ENCODE measurements around the gene CIAO3. TPM values are rescaled to one million over a fixed set of nuclear protein-coding genes. Genes with fewer than 3 reads are reported as not detected.

CIAO3 gene
- total and polyA plus RNA-seq, 10 of the 15 experiments (the other 5 are each of a cell fraction or from before 2014, with no cell fraction given), result 1.4 to 37.5 (median 30.8) TPM

- ChIA-PET SMC1A (ENCODE audit: uncharacterized antibody, unreplicated experiment) (interaction anchor here (0.7 to 2.1 kb wide), 7 partner anchors 9 to 392 kb away, joined by 3 to 12 read pairs (median 3); partner anchors contain the start of genes ANTKMT, CCDC78, CHTF18 and RPUSD1), RAD21 (ENCODE audit: unreplicated experiment) (interaction anchor here (0.6 to 1.5 kb wide), 7 partner anchors 13 to 1158 kb away, joined by 3 to 10 read pairs (median 3); partner anchors contain the start of genes CHTF18 and RPUSD1), CTCF (interaction anchor here (0.5 to 2.2 kb wide), 19 partner anchors 8 to 392 kb away, joined by 3 to 32 read pairs (median 4); partner anchors contain the start of genes CCDC78, CHTF18, CIAO3 and HAGHL), POLR2A (no interaction called here)
- BruUV-seq (replicated peaks), result no TSS peak
- DNase-seq (ENCODE audit: low read depth, low spot score) (no peak), ATAC-seq (peak; percentile 88), FAIRE-seq (peak; percentile 95)
- Histone ChIP-seq H3K4me3 (no peak overlapping the region), H3K4me1 (ENCODE audit: control insufficient read depth, insufficient read depth, low read length) (no peaks in the 10 kb centered on the region), H3K9me3 (replicated peaks; ENCODE audit: control insufficient read depth, insufficient read depth, low read length) (no peaks in the 10 kb centered on the region), H3K79me2 (ENCODE audit: control insufficient read depth, insufficient read depth, low read length) (no peaks in the 10 kb centered on the region), H3K27me3 (replicated peaks in 1 of 2; ENCODE audit: control insufficient read depth in 2 of 2, insufficient read depth in 2 of 2, low read length in 1 of 2) (no peaks in the 10 kb centered on the region; a peak in 2 of 4 replicates), H3K4me2 (ENCODE audit: control insufficient read depth, insufficient read depth) (no peak overlapping the region), H4K20me1 (ENCODE audit: control insufficient read depth, insufficient read depth) (0 out of 2 replicates have a peak, but pooled peaks cover 2% of the 10 kb centered on the region), H3K36me3 (ENCODE audit: control insufficient read depth in 2 of 2, insufficient read depth in 2 of 2, low read length in 1 of 2) (no peaks in the 10 kb centered on the region), H3K27ac (ENCODE audit: control insufficient read depth, insufficient read depth) (no peak overlapping the region), H2AFZ (ENCODE audit: control insufficient read depth, low read depth, low read length) (no peak overlapping the region), H3K9ac (ENCODE audit: control insufficient read depth, insufficient read depth, low read length) (no peak overlapping the region)
- WGBS (ENCODE audit: insufficient coverage, insufficient replicate concordance, low lambda C conversion rate, missing lambda C conversion rate), result 8% methylated on average over 25 of the region's 25 CpGs
- in situ Hi-C loops (cut with MboI) (loop anchor here (5.0 kb wide), 1 partner anchor 76 kb away; the partner anchor contains the start of genes CHTF18 and RPUSD1), intact Hi-C loops (cut with micrococcal nuclease; ENCODE audit: unreplicated experiment) (loop anchor here (1.0 to 2.0 kb wide), 2 partner anchors 74 to 391 kb away; no protein-coding TSS in a partner anchor)
- TF ChIP-seq IRF3 (IDR thresholded peaks at IDR 0.05) (no peak), RAD21 (IDR thresholded peaks at IDR 0.05; ENCODE audit: insufficient read depth, low read depth, low read length) (peak; percentile 89), PAX8 (IDR thresholded peaks at IDR 0.05) (no peak), EP300 (IDR thresholded peaks at IDR 0.05; ENCODE audit: borderline replicate concordance in 1 of 2, control insufficient read depth in 1 of 2, low read depth in 2 of 2, low read length in 2 of 2) (no peak), EED (IDR thresholded peaks at IDR 0.05; ENCODE audit: low read depth) (no peak), SRF (IDR thresholded peaks at IDR 0.05; ENCODE audit: low read depth in 2 of 2, low read length in 2 of 2) (no peak), CBFB (IDR thresholded peaks at IDR 0.05; ENCODE audit: low read depth) (no peak), NRF1 (conservative IDR thresholded peaks at IDR 0.05; ENCODE audit: low read depth, low read length) (no peak), IRF4 (IDR thresholded peaks at IDR 0.05; ENCODE audit: low read depth, low read length) (no peak), HDGF (IDR thresholded peaks at IDR 0.05) (no peak), POLR2AphosphoS5 (IDR thresholded peaks at IDR 0.05; ENCODE audit: low read length) (no peak), ZNF622 (IDR thresholded peaks at IDR 0.05) (no peak), SMC3 (IDR thresholded peaks at IDR 0.05; ENCODE audit: borderline replicate concordance, low read length) (peak; percentile 99), E4F1 (IDR thresholded peaks at IDR 0.05; ENCODE audit: borderline replicate concordance, partially characterized antibody) (no peak), TCF3 (IDR thresholded peaks at IDR 0.05; ENCODE audit: borderline replicate concordance, insufficient read depth, low read depth, low read length) (0 out of 2 replicates have a peak, but pooled peaks have one; percentile 22), ZBTB33 (IDR thresholded peaks at IDR 0.05) (no peak), CBX3 (IDR thresholded peaks at IDR 0.05; ENCODE audit: borderline replicate concordance, low read depth) (no peak)
Measured at GRCh38 chr16:711548-712320, 29.1 kb downstream of the CIAO3 start.

All from GM12878 (cell line).